ENCODE measurements around the gene WASHC3.

WASHC3 gene

GRCh38 chr12:102008615-102009126, 53.1 kb downstream of the WASHC3 start:
- Histone ChIP-seq H3K4me3 (no peak overlapping the region), H3K27ac (no peak overlapping the region)
- DNase-seq (ENCODE audit: low spot score), result no peak
- TF ChIP-seq CTCF (IDR thresholded peaks at IDR 0.05), result no peak

GRCh38 chr12:102005256-102005655, 56.5 kb downstream of the WASHC3 start:
- H3K4me3 ChIP-seq, result no peak overlapping the region
- no peak for DNase-seq (ENCODE audit: low spot score)
- H3K27ac ChIP-seq, result no peak overlapping the region
- TF ChIP-seq CTCF (IDR thresholded peaks at IDR 0.05), result no peak

- no peak for TF ChIP-seq CTCF (IDR thresholded peaks at IDR 0.05)
Observed at GRCh38 chr12:101997102-101997501, 64.7 kb downstream of the WASHC3 start.

GRCh38 chr12:101995684-101996083, 66.1 kb downstream of the WASHC3 start:
- H3K27ac ChIP-seq, result no peak overlapping the region
- DNase-seq (ENCODE audit: low spot score), result no peak
- no peak for TF ChIP-seq CTCF (IDR thresholded peaks at IDR 0.05)
- H3K4me3 ChIP-seq, result no peak overlapping the region

More at GRCh38 chr12:101997102-101997501, 64.7 kb downstream of the WASHC3 start:
- no peak for DNase-seq (ENCODE audit: low spot score)
- Histone ChIP-seq H3K27ac (no peak overlapping the region), H3K4me3 (no peak overlapping the region)

DNA sequence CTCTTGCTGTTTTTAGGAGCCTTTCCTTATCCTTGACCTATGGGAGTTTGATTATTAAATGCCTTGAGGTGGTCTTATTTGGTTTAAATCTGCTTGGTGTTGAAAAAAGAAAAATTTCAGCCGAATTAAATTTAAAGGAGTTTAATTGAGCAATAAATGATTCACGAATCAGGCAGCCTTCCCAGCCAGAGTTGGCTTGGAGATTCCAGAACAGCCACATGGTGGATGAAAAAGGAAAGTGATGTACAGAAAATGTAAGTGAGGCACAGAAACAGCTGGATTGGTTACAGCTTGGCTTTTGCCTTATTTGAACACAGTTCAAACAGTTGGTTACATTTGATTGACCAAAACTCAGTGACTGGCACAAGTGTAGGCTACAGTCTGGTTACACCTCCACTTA, 69.7 kb downstream of the WASHC3 start:
- Histone ChIP-seq H3K27ac (no peak overlapping the region), H3K4me3 (no peak overlapping the region)
- no peak for DNase-seq (ENCODE audit: low spot score)
- no peak for TF ChIP-seq CTCF (IDR thresholded peaks at IDR 0.05)

- TF ChIP-seq CTCF (IDR thresholded peaks at IDR 0.05), result no peak
- no peak overlapping the region for H3K27ac ChIP-seq
- H3K4me3 ChIP-seq, result no peak overlapping the region
- DNase-seq (ENCODE audit: low spot score), result no peak
Observed at GRCh38 chr12:101982307-101982706, 79.5 kb downstream of the WASHC3 start.

DNA sequence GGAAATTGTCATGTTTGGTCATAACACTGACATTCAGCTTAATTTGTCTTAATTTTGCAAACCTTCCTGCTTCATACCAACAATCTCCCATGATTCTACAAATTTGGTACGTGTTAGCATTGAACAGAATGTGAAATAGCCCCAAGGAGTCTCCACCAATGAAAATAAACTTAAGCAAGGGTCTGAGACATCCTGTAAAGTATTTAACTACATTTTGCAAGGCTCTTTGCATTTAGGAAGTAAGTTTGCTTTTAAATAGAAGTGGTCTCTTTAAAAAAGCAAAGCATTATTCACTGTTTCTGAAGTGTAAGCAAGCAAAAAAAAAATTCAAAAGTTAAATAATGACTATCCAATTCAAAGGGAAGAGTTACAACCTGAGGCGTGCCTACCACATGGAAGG, 79.9 kb downstream of the WASHC3 start:
- no peak overlapping the region for H3K4me3 ChIP-seq
- DNase-seq (ENCODE audit: low spot score), result no peak
- TF ChIP-seq CTCF (IDR thresholded peaks at IDR 0.05), result no peak
- no peak overlapping the region for H3K27ac ChIP-seq
